ENCODE data around the gene CHRM1. TPM values are rescaled to one million over a fixed set of nuclear protein-coding genes. Genes with fewer than 3 reads are reported as not detected.

CHRM1 gene
- total and polyA plus RNA-seq, 8 donors = 0.34 to 2.3 (median 0.57) TPM

DNA sequence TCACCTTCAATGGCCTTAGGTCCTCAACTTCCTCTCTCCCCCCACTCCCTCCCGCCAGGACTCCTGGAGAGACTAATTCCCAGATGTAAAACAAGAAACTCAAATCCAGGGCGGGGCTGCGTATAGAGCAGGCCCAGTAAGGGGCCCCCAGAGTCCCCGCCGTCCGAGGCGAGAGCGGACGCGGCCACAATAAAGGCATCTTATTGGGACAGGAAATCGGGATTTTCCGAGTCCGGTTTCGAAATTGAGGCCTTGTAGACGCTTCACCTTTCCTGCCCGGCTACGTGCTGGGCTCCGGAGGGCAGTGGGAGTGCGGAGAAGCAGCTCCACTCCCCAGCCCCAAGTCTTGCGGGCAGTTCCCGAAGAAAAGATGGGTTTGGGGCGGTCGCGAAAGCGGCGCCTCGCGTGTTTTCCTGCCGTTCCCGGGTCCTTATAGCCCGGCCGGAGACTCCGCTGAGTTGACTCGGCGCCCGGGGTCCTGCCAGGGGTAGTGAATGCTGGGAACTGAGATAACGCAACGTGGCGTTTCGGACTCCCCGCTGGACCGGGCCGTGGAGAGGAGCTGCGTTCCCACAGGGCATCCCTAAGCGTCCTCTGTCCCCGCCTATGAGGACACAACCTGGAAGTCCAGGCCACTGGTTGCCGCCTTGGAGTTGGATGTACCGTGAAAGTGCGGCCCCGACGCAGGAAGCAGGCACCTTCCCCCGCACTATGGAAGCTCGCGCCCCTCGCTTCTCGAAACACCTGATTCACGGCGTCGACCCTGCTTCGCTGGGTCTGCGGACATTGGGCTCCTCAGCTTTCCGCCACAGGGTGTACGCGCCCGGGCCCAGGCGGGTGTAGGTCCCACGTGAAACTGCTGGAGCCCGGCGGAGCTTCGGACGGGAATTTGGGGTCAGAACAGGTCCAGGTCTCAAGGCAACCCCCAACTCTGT lies 4.8 kb upstream of the CHRM1 start:
- no peaks in the 10 kb centered on the region for H3K9me3 ChIP-seq
- H3K27ac ChIP-seq = no peak overlapping the region
- H3K4me1 ChIP-seq = peaks cover 7 to 21% of the 10 kb centered on the region in 2 donors
- ATAC-seq (peak; percentile 22), DNase-seq (no peak)
- H3K36me3 ChIP-seq = no peaks in the 10 kb centered on the region
- peak overlapping the region in 1 of 2 donors; percentile 8 for H3K4me3 ChIP-seq
- TF ChIP-seq, protein P1, sequence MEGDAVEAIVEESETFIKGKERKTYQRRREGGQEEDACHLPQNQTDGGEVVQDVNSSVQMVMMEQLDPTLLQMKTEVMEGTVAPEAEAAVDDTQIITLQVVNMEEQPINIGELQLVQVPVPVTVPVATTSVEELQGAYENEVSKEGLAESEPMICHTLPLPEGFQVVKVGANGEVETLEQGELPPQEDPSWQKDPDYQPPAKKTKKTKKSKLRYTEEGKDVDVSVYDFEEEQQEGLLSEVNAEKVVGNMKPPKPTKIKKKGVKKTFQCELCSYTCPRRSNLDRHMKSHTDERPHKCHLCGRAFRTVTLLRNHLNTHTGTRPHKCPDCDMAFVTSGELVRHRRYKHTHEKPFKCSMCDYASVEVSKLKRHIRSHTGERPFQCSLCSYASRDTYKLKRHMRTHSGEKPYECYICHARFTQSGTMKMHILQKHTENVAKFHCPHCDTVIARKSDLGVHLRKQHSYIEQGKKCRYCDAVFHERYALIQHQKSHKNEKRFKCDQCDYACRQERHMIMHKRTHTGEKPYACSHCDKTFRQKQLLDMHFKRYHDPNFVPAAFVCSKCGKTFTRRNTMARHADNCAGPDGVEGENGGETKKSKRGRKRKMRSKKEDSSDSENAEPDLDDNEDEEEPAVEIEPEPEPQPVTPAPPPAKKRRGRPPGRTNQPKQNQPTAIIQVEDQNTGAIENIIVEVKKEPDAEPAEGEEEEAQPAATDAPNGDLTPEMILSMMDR (IDR thresholded peaks at IDR 0.05) = no peak
- intact Hi-C loops (cut with DNase I) = no loop called here
- H3K27me3 ChIP-seq = peaks cover 57 to 97% of the 10 kb centered on the region in 2 donors

DNA sequence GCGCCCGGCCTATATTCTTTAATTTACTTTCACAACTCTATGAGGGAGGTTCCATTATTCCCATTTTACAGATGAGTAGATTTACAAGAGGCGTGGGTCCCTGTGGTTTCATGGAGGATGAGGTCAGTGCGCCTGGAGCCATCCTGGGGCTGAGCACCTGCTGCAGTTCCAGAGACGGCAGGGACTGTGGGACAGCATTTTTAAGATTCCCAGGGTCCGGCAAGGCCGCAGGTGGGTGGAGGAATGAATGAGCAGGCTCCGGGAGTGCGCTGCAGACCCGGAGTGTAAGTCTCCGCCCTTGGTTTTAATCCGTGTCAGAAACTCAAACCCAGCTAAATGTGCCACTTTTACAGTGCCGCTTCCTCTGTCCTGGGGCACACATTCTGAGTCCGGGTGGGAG lies 4.1 kb upstream of the CHRM1 start:
- H3K4me3 ChIP-seq = no peak overlapping the region
- ATAC-seq = no peak
- H3K27ac ChIP-seq = no peak overlapping the region
- intact Hi-C loops (cut with DNase I) = no loop called here
- H3K36me3 ChIP-seq = no peaks in the 10 kb centered on the region
- no peak for DNase-seq
- H3K4me1 ChIP-seq = peaks cover 7 to 21% of the 10 kb centered on the region in 2 donors
- H3K9me3 ChIP-seq = no peaks in the 10 kb centered on the region
- H3K27me3 ChIP-seq = peaks cover 57 to 100% of the 10 kb centered on the region in 2 donors
- TF ChIP-seq, protein P1 (IDR thresholded peaks at IDR 0.05) = no peak

- H3K27ac ChIP-seq = no peak overlapping the region
- intact Hi-C loops (cut with DNase I) = no loop called here
- H3K9me3 ChIP-seq = no peaks in the 10 kb centered on the region
- H3K4me3 ChIP-seq = no peak overlapping the region
- ATAC-seq (no peak), DNase-seq (peak in 1 of 4 donors; percentile 58)
- TF ChIP-seq, protein P1 (IDR thresholded peaks at IDR 0.05) = no peak
- H3K27me3 ChIP-seq = peaks cover 57 to 98% of the 10 kb centered on the region in 2 donors
- H3K4me1 ChIP-seq = peaks cover 7 to 21% of the 10 kb centered on the region in 2 donors
- no peaks in the 10 kb centered on the region for H3K36me3 ChIP-seq
Observed at GRCh38 chr11:62923601-62924411, 2.6 kb upstream of the CHRM1 start.

DNA sequence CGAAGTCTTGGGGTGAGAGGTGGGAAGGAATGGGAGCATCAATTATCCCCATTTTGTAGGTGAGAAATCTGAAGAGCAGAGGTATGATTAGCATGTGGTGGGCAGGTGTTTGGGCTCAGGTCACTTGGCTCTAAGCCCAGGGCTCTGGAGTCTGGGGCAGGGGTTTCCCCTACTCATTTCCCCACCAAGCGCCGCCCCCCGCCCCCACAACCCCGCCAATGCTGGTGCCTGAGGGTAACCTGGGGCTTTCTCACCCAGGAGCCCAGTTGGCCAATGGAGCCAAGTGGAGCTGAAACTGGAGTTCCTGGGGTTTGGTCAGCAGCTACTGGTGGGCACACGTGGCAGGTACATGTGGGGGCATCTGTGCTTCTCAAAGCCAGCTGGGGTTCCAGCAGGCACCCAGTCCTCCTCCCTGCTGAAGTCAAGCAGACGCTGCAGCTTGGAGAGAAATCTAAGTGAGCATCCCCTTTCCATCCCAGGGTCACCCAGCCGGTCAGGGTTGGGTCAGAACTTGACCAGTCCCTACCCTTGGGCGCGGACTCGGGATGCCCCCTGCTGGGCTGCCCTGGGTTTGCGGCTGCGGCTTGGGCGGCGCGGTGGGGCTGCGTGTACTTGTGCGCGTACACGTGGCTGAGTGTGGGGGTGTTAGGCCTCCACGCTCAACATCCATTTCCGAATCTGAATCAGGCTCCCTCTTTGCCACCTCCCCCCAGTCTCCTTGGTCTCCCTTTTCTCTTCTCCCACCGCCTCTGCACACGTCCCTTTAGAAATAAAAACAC lies 1.7 kb upstream of the CHRM1 start:
- TF ChIP-seq, protein P1 (IDR thresholded peaks at IDR 0.05) = peak in 1 of 2 donors; percentile 9
- no peak for ATAC-seq
- intact Hi-C loops (cut with DNase I) = no loop called here

More for the DNA sequence above, 1.7 kb upstream of the CHRM1 start:
- Histone ChIP-seq H3K4me3 (no peak overlapping the region), H3K9me3 (no peaks in the 10 kb centered on the region), H3K27ac (no peak overlapping the region), H3K27me3 (peaks cover 54 to 89% of the 10 kb centered on the region in 2 donors), H3K36me3 (no peaks in the 10 kb centered on the region), H3K4me1 (peaks cover 7 to 21% of the 10 kb centered on the region in 2 donors)
- DNase-seq = no peak
